EL (cell line): ENCODE results near the gene HIBADH.
A peak's percentile ranks its signal among the peaks of the same experiment; 100 is the strongest.

Experiments
- DNase-seq: peaks from one replicate; pipeline ENCODE4 v3.0.0-alpha.2; 2016

Gene HIBADH

GRCh38 chr7:27634671-27635493 lies 27.8 kb downstream of the HIBADH start:
- no peak for DNase-seq

GRCh38 chr7:27633062-27633461 lies 29.6 kb downstream of the HIBADH start:
- no peak for DNase-seq

GRCh38 chr7:27631391-27631790 lies 31.3 kb downstream of the HIBADH start:
- no peak for DNase-seq

DNA sequence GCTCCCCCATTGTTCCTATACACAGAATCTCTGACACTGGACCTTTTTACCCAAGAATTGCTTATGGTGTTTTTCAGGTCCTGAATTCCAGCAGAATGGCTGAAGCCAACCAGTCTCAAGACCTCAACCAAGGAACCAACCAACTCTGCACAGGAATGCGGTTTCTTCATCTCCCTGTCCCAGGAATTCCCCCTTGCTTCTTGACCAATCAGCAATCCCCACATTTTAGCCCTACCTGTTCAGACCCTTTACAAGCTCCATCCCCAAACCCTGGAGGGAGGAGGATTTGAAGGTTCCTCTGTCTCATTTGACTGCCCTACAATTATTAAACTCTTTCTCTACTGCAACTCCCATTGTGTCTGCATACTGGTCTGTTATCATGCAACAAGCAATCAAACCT lies 35.5 kb downstream of the HIBADH start:
- DNase-seq: no peak

DNA sequence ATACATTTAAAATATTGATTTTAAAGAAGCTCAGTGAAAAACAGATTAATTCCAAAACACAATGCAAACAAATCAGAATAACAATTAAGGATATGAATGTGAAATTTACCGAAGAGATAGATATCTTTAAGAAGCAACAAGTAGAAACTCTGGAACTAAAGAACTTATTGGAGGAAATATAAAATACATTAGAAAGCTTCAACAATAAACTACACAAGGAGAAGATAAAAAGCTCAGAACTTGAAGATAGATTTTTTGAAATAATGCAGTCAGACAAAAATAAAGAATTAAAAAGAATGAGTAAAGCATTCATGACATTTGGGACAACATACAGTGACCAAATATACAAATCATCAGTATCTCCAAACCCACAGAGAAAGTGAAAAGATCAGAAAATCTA lies 43.2 kb downstream of the HIBADH start:
- no peak for DNase-seq

DNA sequence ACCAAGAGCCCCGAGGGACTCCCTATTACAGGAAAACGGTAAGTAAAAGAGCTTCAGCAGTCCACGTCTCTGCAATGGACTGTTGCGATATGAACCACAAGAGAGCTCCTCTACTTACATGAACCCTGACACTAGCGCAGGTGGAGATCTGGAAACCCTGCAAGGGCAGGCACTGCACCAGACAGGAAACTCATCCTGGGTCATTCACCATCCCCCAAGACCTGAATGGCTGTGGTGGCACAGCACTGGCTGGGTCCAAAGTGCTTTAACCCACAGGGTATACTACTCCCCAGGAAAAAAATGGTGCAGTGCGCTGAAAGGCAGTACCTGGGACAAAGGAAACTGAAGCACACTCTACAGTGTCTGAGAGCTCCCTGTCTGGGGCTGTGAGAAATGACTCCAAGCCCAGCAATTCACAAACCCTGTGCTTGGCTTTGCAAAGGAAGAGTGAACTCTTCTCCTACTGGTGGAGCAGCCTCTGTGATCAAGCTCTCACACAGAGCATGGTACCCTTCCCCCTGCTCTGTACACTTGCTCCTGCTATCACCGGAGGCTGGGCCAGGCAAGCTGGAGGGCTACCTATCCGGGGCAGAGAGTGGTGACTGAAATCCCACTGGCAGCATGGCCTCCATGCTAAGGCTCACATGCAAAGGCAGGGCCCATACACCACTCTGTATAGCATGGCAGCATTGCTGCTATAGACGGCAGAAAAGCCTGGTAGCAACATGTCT lies 44.9 kb downstream of the HIBADH start:
- DNase-seq: no peak

DNA sequence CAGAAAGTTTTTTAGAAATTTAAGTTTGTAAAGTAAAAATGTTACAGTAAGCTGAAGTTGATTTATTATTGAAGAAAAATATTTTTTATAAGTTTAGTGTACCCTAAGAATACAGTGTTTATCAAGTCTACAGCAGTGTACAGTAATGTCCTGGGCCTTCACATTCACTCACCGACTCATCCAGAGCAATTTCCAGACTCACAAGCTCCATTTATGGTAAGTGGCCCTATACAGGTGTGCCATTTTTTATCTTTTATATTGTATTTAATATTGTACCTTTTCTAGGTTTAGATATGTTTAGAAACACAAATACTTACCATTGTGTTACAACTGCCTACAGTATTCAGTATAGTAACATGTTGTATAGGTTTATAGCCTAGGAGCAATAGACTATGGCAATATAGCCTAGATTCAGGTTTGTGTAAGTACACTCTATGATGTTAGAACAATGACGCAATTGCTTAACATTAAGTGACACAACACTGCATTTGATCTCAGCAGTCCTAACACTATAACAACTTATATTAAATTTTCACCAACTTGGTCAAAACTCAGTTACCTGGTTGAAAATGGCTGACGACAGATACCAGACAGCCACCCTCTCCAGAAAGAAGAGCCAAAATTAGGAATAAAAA lies 45.7 kb downstream of the HIBADH start:
- no peak for DNase-seq

DNA sequence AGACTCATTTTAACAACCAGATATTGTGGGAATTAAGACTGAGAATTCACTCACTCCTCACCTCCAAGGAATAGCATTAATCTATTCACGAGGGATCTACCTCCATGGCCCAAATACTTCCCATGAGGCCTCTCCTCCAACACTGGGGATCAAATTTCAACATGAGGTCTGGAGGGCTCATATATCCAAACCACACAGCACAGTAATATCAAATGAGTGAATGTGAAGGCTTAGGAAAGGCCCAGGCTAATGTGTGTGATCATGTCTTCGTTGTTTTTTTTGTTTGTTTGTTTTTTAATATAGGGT lies 46.5 kb downstream of the HIBADH start:
- no peak for DNase-seq

DNA sequence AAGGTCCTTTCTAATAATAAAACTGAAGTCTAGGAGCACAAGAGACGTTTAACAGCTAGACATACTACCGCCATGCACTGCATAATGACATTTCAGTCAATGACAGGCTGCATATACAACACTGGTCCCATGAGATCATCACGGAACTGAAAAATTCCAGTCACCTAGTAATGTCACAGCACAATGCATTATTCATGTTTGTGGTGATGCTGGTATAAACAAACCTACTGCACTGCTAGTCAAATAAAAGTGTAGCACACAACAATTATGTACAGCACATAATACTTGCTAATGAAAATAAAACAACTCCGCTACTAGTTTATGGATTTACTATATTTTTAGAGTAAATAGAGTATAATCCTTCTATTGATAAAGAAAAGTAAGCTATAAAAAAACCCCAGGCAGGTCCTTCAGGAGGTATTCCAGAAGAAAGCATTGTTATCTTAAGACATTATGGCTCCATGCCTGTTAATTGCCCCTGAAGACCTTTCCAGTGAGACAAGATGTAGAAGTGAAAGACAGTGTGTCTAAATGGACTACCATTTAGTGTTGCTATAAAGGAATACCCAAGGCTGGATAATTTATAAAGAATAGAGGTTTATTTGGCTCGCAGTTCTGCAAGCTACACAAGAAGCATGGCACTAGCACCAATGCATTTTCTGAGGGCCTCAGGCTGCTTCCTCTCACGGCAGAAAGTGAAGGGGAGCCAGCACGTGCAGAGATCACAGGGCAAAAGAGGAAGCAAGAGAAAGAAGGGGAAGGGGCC lies 47.1 kb downstream of the HIBADH start:
- no peak for DNase-seq

DNA sequence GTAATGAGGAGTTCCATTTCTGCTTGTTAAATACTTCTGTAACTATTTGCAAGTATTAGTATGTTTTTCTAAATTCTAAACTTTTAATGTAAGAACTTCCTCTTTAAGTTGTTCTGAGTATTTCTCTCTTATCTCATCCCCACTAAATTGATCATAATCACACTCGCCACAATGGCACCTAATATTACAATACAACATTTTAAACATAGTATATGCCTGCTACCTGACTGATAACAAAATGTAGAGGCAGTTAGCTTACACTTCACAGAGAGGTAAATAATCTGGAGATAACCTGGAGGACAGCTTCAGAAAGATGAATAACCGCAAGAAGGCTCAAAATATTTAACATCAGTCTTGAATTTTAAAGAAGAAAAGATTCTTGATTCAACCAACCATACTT lies 48.6 kb downstream of the HIBADH start:
- no peak for DNase-seq

GRCh38 chr7:27611059-27611458 lies 51.6 kb downstream of the HIBADH start:
- DNase-seq: peak; percentile 74

DNA sequence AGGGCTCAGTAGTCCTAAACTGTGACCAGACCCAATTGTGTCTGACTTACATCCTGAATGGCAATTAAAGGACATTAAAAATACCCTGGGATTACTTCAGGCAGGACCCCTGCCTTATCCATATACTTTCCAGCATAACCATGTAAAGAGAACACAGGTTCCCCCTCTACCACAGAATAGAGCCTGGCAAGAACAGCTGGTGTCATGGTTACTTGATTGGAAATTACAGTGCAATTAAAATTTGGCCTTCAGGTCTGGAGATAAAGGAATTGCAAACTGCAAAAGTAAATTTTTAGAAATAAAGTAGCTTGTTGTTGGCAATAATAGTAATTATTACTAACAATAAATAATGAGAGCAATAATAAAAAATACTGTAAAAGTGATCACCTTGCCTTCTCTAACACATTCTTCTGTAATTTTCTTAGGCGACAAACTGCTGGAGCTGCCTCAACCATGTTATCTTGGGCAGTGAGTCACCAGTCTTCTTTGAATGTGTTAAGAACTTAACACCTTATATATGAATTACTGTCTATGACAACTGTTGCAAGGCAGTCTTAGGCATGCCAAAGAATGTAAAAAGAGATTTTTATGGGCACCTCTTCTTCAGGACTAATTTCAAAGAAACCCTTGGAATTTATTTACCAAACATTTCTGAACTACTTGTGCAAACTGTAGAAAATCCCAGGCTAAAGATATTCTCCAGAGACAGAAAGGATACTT lies 53.7 kb downstream of the HIBADH start:
- DNase-seq: peak; percentile 33

GRCh38 chr7:27607210-27607606 lies 55.5 kb downstream of the HIBADH start:
- DNase-seq: no peak

GRCh38 chr7:27606270-27607209 lies 56.1 kb downstream of the HIBADH start:
- peak; percentile 84 for DNase-seq

DNA sequence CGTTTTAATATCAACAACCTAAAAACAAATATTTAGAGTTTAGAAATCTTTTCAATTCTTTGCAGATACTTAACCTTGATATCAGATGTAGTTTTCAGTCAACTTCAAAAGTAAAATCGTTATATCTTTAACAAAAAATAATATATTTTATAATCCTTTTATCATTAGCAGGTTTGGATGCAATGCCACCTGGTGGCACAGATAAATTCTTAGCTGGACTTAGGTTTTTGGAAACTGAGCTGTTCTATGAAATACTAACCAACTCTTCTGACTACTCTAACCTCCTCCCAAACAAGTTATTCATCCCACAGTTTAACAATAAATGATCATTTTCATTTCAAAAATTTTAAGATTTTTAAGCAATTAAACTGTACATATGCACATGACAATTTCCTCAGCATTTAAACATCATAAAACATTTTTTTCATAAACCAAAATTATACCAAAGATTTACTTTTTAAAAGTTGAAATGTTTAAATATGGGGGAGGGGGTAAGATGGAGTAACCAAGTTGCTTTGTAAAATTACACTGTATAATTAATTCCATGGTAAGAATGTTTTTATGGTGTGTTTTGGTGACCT lies 56.9 kb downstream of the HIBADH start:
- peak; percentile 56 for DNase-seq

GRCh38 chr7:27605283-27605682 lies 57.4 kb downstream of the HIBADH start:
- DNase-seq: no peak

GRCh38 chr7:27603813-27604212 lies 58.9 kb downstream of the HIBADH start:
- no peak for DNase-seq

GRCh38 chr7:27602766-27603165 lies 59.9 kb downstream of the HIBADH start:
- DNase-seq: no peak

GRCh38 chr7:27601217-27601616 lies 61.5 kb downstream of the HIBADH start:
- DNase-seq: no peak

GRCh38 chr7:27600247-27600646 lies 62.4 kb downstream of the HIBADH start:
- no peak for DNase-seq

DNA sequence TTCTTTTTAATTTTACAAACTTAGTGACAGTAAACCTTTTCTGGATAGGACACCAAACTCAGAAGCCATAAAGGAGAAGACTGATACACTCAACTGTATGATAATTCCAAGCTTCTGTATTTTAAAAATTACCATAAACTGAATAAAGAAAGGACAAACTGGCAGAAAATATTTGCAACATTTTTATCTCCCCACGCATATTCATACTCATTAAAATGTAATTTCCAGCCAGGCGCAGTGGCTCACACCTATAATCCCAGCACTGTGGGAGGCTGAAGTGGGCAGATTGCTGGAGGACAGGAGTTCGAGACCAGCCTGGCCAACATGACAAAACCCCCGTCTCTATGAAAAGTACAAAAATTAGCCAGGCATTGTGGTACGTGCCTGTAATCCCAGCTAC lies 67.7 kb downstream of the HIBADH start:
- no peak for DNase-seq
